ENCODE measurements around the gene ACVR1B. TPM values are rescaled to one million over a fixed set of nuclear protein-coding genes. Genes with fewer than 3 reads are reported as not detected.

Gene ACVR1B
- total and polyA plus RNA-seq, 4 donors: 16.1 to 50.5 (median 37.8) TPM

- peaks cover 55% of the 10 kb centered on the region for H3K4me1 ChIP-seq (ENCODE audit: control insufficient read depth, insufficient read depth, low read length)
- H3K36me3 ChIP-seq (ENCODE audit: control insufficient read depth, insufficient read depth, low read length): peaks cover 8% of the 10 kb centered on the region
- H3K27ac ChIP-seq (ENCODE audit: low read depth, low read length): no peak overlapping the region
- H3K9me3 ChIP-seq (ENCODE audit: control insufficient read depth, insufficient read depth, low read length): no peaks in the 10 kb centered on the region
- H3K4me3 ChIP-seq (ENCODE audit: low read depth, low read length): peak overlapping the region; percentile 12
- WGBS (ENCODE audit: insufficient coverage): 18% methylated on average over 27 of the region's 28 CpGs
- H3K27me3 ChIP-seq (ENCODE audit: control insufficient read depth, insufficient read depth, low read length): peaks cover 21% of the 10 kb centered on the region
- peak in 1 of 6 donors; percentile 38 for DNase-seq (ENCODE audit: low read depth in 4 of 6, low spot score in 6 of 6)
Measured at GRCh38 chr12:52005903-52006703, 54.6 kb downstream of the ACVR1B start.

GRCh38 chr12:52006726-52007157 is 55.2 kb downstream of the ACVR1B start, which contains the start of gene TAMALIN:
Gene TAMALIN (plus strand): TSS chr12:52006946. CDS start chr12:52007020, 74 bp downstream.
- peaks cover 21% of the 10 kb centered on the region for H3K27me3 ChIP-seq (ENCODE audit: control insufficient read depth, insufficient read depth, low read length)
- no peaks in the 10 kb centered on the region for H3K9me3 ChIP-seq (ENCODE audit: control insufficient read depth, insufficient read depth, low read length)
- WGBS (ENCODE audit: insufficient coverage): under 1% methylated on average over 58 of the region's 60 CpGs
- H3K36me3 ChIP-seq (ENCODE audit: control insufficient read depth, insufficient read depth, low read length): peaks cover 8% of the 10 kb centered on the region
- H3K27ac ChIP-seq (ENCODE audit: low read depth, low read length): peak within 1 kb of the TSS; percentile 70
- H3K4me3 ChIP-seq (ENCODE audit: low read depth, low read length): peak within 1 kb of the TSS; percentile 64
- peak in 2 of 6 donors; percentile 39 to 76 for DNase-seq (ENCODE audit: low read depth in 4 of 6, low spot score in 6 of 6)
- peaks cover 61% of the 10 kb centered on the region for H3K4me1 ChIP-seq (ENCODE audit: control insufficient read depth, insufficient read depth, low read length)

- Histone ChIP-seq H3K27ac (ENCODE audit: low read depth, low read length) (peak overlapping the region; percentile 70), H3K27me3 (ENCODE audit: control insufficient read depth, insufficient read depth, low read length) (peaks cover 21% of the 10 kb centered on the region), H3K4me1 (ENCODE audit: control insufficient read depth, insufficient read depth, low read length) (peaks cover 64% of the 10 kb centered on the region), H3K4me3 (ENCODE audit: low read depth, low read length) (peak overlapping the region; percentile 64), H3K9me3 (ENCODE audit: control insufficient read depth, insufficient read depth, low read length) (no peaks in the 10 kb centered on the region), H3K36me3 (ENCODE audit: control insufficient read depth, insufficient read depth, low read length) (peaks cover 8% of the 10 kb centered on the region)
- 16% methylated on average over 72 of the region's 72 CpGs for WGBS (ENCODE audit: insufficient coverage)
- no peak for DNase-seq (ENCODE audit: low read depth in 4 of 6, low spot score in 6 of 6)
Measured at GRCh38 chr12:52007158-52007921, 55.8 kb downstream of the ACVR1B start.

GRCh38 chr12:52007982-52008510 is 56.5 kb downstream of the ACVR1B start:
- peak overlapping the region; percentile 64 for H3K4me3 ChIP-seq (ENCODE audit: low read depth, low read length)
- no peaks in the 10 kb centered on the region for H3K9me3 ChIP-seq (ENCODE audit: control insufficient read depth, insufficient read depth, low read length)
- peaks cover 21% of the 10 kb centered on the region for H3K27me3 ChIP-seq (ENCODE audit: control insufficient read depth, insufficient read depth, low read length)
- 17% methylated on average over 1 of the region's 5 CpGs for WGBS (ENCODE audit: insufficient coverage)
- H3K36me3 ChIP-seq (ENCODE audit: control insufficient read depth, insufficient read depth, low read length): peaks cover 5% of the 10 kb centered on the region
- DNase-seq (ENCODE audit: low read depth in 4 of 6, low spot score in 6 of 6): no peak
- H3K4me1 ChIP-seq (ENCODE audit: control insufficient read depth, insufficient read depth, low read length): peaks cover 64% of the 10 kb centered on the region
- peak overlapping the region; percentile 87 for H3K27ac ChIP-seq (ENCODE audit: low read depth, low read length)

- H3K9me3 ChIP-seq (ENCODE audit: control insufficient read depth, insufficient read depth, low read length): no peaks in the 10 kb centered on the region
- H3K36me3 ChIP-seq (ENCODE audit: control insufficient read depth, insufficient read depth, low read length): peaks cover 4% of the 10 kb centered on the region
- H3K27me3 ChIP-seq (ENCODE audit: control insufficient read depth, insufficient read depth, low read length): peaks cover 21% of the 10 kb centered on the region
- peak overlapping the region; percentile 87 for H3K27ac ChIP-seq (ENCODE audit: low read depth, low read length)
- H3K4me1 ChIP-seq (ENCODE audit: control insufficient read depth, insufficient read depth, low read length): peaks cover 60% of the 10 kb centered on the region
- peak overlapping the region; percentile 9 for H3K4me3 ChIP-seq (ENCODE audit: low read depth, low read length)
- no peak for DNase-seq (ENCODE audit: low read depth in 4 of 6, low spot score in 6 of 6)
- WGBS (ENCODE audit: insufficient coverage): 66% methylated on average over 6 of the region's 10 CpGs
Measured at GRCh38 chr12:52009081-52009751, 57.7 kb downstream of the ACVR1B start.

GRCh38 chr12:52010152-52010622 is 58.7 kb downstream of the ACVR1B start:
- peak in 2 of 6 donors; percentile 66 to 90 for DNase-seq (ENCODE audit: low read depth in 4 of 6, low spot score in 6 of 6)
- peaks cover 8% of the 10 kb centered on the region for H3K36me3 ChIP-seq (ENCODE audit: control insufficient read depth, insufficient read depth, low read length)
- 25% methylated on average over 6 of the region's 11 CpGs for WGBS (ENCODE audit: insufficient coverage)
- H3K27me3 ChIP-seq (ENCODE audit: control insufficient read depth, insufficient read depth, low read length): peaks cover 22% of the 10 kb centered on the region
- H3K4me1 ChIP-seq (ENCODE audit: control insufficient read depth, insufficient read depth, low read length): peaks cover 63% of the 10 kb centered on the region
- peak overlapping the region; percentile 87 for H3K27ac ChIP-seq (ENCODE audit: low read depth, low read length)
- H3K9me3 ChIP-seq (ENCODE audit: control insufficient read depth, insufficient read depth, low read length): no peaks in the 10 kb centered on the region
- peak overlapping the region; percentile 9 for H3K4me3 ChIP-seq (ENCODE audit: low read depth, low read length)

- H3K27me3 ChIP-seq (ENCODE audit: control insufficient read depth, insufficient read depth, low read length): peaks cover 19% of the 10 kb centered on the region
- DNase-seq (ENCODE audit: low read depth in 4 of 6, low spot score in 6 of 6): peak in 5 of 6 donors; percentile 50 to 97 (median 77)
- H3K4me3 ChIP-seq (ENCODE audit: low read depth, low read length): peak overlapping the region; percentile 9
- WGBS (ENCODE audit: insufficient coverage): 41% methylated on average over 8 of the region's 8 CpGs
- no peaks in the 10 kb centered on the region for H3K9me3 ChIP-seq (ENCODE audit: control insufficient read depth, insufficient read depth, low read length)
- H3K36me3 ChIP-seq (ENCODE audit: control insufficient read depth, insufficient read depth, low read length): peaks cover 9% of the 10 kb centered on the region
- peaks cover 62% of the 10 kb centered on the region for H3K4me1 ChIP-seq (ENCODE audit: control insufficient read depth, insufficient read depth, low read length)
- peak overlapping the region; percentile 87 for H3K27ac ChIP-seq (ENCODE audit: low read depth, low read length)
Measured at GRCh38 chr12:52010692-52011601, 59.4 kb downstream of the ACVR1B start.

- WGBS (ENCODE audit: insufficient coverage): 88% methylated on average over 6 of the region's 8 CpGs
- Histone ChIP-seq H3K27ac (ENCODE audit: low read depth, low read length) (peak overlapping the region; percentile 87), H3K4me1 (ENCODE audit: control insufficient read depth, insufficient read depth, low read length) (peaks cover 56% of the 10 kb centered on the region), H3K27me3 (ENCODE audit: control insufficient read depth, insufficient read depth, low read length) (peaks cover 13% of the 10 kb centered on the region), H3K36me3 (ENCODE audit: control insufficient read depth, insufficient read depth, low read length) (peaks cover 9% of the 10 kb centered on the region), H3K9me3 (ENCODE audit: control insufficient read depth, insufficient read depth, low read length) (no peaks in the 10 kb centered on the region), H3K4me3 (ENCODE audit: low read depth, low read length) (no peak overlapping the region)
- DNase-seq (ENCODE audit: low read depth in 4 of 6, low spot score in 6 of 6): no peak
Measured at GRCh38 chr12:52011602-52012214, 60.2 kb downstream of the ACVR1B start.
